Posterior cingulate gyrus (tissue), 11 donors: ENCODE measurements around the gene ZNF771.

Experiments used
- DNase-seq, 10 donors: peaks; one replicate each; pipeline versions ENCODE4 v3.0.0 to v3.0.0-alpha.2; 2020 to 2021; ENCODE audit warnings: mixed read lengths in 3 of 10
- intact Hi-C: fragments of 100-400 bp; cut with DNase I; formaldehyde crosslinking; loops from one replicate; pipeline ENCODE4 v1.15.1; 2023

The ZNF771 gene

DNA sequence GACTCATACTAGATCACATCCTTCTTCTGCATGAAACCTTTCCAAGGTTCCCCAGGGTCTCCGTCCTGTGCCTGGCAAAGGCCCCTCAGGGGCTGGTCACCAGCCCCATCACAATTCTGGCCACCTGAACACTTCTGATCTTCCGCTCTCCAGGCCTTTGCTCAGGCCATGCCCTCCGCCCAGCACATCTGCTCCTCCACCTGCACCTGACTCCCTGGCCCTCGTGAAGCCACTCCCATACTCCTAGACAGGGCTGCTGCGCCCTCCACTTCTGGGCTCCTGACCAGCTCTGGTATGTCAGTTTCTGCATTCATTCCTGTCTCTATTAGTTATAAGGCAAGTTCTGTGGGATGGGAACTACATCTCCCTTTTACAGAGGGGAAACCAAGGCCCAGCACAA, 34.7 kb upstream of the ZNF771 start:
- DNase-seq = peak in 2 of 10 donors; percentile 50 to 54
- intact Hi-C loops = no loop called here

DNA sequence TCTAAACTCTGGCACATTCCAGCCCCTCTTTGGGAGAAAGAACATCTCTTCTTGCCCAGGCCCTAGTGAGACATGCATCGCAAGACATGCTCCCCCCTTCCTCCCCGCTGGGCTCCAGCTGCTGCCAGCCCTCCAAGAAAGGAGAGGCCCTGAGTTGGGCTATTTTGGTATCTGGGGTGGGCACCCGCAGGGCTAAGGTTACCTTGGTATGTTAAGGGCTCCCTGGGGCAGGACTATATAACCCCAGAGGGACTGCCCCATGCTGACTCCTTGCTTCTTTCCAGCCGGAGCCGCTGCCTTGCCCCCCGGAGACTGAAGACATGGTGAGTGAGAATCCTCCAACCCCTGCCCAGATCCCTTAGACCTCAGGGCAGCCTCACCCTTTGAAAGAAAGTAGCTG, 32.9 kb upstream of the ZNF771 start, which contains the start of gene MYL11:
MYL11 (plus strand) TSS at position 265 of the 400 bp plus-strand sequence; CDS start at position 321, 56 bp downstream.
- DNase-seq = peak in 1 of 10 donors; percentile 54
- intact Hi-C loops = no loop called here

DNA sequence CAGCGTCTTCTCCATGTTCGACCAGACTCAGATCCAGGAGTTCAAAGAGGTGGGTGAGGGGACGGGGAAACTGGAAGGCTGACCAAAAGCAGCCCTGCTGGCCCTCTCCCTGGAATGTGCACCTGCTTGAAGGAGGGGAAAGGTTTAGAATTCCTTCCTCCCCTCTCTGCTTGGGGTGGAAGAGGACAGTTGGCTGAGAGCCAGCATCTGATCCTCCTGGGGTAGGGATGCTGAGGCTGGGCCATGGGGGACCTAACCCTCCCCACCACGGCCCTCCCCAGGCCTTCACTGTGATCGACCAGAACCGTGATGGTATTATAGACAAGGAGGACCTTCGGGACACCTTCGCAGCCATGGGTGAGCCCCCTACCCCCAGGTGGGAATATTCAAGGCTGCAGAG, 31.5 kb upstream of the ZNF771 start:
- no peak for DNase-seq

GRCh38 chr16:30376461-30376902, 30.9 kb upstream of the ZNF771 start:
- peak in 1 of 10 donors; percentile 58 for DNase-seq
- intact Hi-C loops = no loop called here

More for the DNA sequence above, 31.5 kb upstream of the ZNF771 start:
- intact Hi-C loops = no loop called here

GRCh38 chr16:30377050-30377811, 30.2 kb upstream of the ZNF771 start:
- intact Hi-C loops = no loop called here
- no peak for DNase-seq

DNA sequence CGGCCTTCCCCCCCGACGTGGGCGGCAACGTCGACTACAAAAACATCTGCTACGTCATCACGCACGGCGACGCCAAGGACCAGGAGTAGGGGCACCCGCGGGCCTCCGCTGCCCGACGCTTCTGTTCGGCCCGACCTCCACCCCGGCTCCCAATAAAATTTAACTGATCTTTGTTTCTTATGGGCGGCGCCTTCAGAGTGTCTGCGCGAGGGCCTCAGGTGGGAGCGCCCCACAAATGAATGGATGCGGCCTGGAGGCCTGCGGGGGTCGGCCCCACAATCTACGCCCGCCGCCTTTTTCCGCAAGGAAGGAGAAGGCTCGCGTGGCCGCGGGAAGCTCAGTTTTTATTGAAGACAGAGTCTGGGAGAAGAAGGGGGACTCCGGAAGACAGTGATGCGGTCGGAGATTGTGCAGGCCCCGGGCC, 29.6 kb upstream of the ZNF771 start:
- peak; percentile 87 to 99 (median 94) for DNase-seq
- intact Hi-C loops = loop anchor here (2.0 kb wide), 1 partner anchor 17 kb away; the partner anchor contains the start of gene ZNF48

DNA sequence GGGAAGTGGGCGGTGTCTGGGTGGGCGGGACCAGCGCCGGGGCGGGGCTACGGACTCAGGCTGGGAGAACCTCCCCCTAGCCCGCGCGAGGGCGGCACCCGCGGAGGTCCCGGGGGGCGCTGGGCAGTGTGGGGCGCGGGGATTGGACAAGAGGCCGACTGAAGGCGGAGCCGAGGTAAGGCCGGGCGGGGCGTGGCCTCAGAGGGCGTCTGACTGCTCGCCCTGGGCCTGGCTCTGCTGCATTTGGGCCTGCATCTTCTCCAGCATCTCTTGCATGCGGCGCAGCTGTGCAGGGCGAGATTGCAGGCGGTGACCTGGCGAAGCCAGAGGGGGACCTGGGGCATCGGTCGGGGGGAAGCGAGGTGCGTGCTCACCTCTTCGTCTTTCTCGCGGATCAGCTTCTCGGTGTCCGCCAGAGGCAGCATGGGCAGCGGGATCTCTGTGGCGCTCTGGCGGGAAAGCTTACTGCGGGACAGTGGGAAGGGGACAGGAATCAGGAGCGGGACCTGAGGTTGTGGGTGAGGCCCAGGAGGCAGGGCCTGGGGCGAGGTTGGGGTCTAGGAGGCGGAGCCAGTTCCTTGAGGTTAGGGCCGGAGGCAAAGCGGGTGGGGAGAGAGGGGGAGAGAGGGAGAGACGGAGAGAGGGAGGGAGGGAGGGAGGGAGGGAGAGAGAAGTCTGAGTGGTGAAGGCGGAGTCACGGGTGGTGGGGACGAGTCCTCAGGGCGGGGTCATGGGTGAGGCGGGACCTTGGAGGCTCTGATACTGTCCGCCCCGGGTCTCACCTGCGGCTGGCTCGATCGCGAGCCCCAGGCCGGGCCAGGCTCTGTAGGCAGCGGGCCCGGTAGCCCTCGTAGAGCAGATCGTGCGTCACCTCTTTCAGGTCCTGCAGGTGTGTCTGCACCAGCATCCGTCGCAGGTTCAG, 28.9 kb upstream of the ZNF771 start:
- intact Hi-C loops = loop anchor here (2.0 kb wide), 1 partner anchor 16 kb away; the partner anchor contains the start of gene ZNF48
- peak; percentile 99 to 100 (median 100) for DNase-seq

DNA sequence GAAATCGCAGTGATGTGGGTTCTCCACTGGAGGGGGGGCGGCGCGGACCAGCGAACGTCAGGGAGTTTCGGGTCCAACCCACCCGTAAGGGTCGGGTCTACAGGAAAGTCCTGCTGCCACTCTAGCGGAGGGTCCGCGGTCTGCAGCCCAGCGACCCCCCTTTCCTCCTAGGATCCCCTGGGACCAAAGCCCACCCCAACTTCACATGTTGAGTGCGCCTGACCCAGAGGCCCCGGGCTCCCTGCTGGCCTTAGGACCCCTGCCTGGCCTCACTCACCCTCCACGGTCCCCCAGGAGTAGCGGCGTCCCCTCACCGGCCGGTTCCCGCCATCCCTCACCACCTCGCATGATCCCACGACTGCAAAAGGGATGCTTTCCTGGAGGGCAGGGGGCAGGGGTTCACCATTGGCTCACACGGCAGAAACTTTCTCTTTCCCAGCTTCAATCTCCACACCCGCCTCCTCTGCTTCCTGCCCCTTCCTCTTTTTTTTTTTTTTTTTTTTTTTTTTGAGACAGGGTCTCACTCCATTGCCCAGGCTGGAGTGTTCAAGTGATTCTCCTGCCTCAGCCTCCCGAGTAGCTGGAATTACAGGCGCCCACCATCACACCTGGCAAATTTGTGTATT, 28.1 kb upstream of the ZNF771 start:
- intact Hi-C loops = loop anchor here (2.0 kb wide), 1 partner anchor 16 kb away; the partner anchor contains the start of gene ZNF48
- DNase-seq = no peak

GRCh38 chr16:30380072-30380802, 27.2 kb upstream of the ZNF771 start:
- DNase-seq = peak in 1 of 10 donors; percentile 4
- intact Hi-C loops = no loop called here

DNA sequence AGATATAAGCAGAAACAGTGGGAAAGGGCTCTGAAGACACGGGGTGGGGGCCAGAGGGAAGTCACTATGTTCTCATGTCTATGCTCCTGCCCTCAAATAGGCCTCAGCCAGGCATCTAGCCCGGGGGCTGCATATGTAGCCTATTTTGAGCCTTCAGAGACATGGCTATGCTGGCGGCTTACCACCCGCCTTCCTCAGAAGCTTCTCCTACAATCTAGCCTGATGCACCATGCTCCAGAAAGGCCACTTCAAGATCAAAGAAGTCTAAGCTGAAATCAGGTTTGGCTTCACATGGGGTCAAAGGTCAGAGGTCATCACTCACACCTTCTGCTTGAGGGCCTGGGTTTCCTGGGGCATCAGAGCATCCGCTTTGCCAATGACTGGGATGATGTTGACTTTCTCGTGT, 26.6 kb upstream of the ZNF771 start:
- peak in 1 of 10 donors; percentile 18 for DNase-seq
- intact Hi-C loops = no loop called here

GRCh38 chr16:30381291-30382041, 25.9 kb upstream of the ZNF771 start:
- intact Hi-C loops = no loop called here
- peak in 1 of 10 donors; percentile 25 for DNase-seq

- intact Hi-C loops = no loop called here
- peak in 1 of 10 donors; percentile 35 for DNase-seq
Observed at GRCh38 chr16:30382111-30382881, 25.1 kb upstream of the ZNF771 start, which contains the start of gene SEPTIN1. Gene SEPTIN1, minus strand, starts transcription at chr16:30382561. Its CDS starts 19 bp downstream, at chr16:30382542.

- intact Hi-C loops = no loop called here
- no peak for DNase-seq
Observed at GRCh38 chr16:30383521-30383920, 23.9 kb upstream of the ZNF771 start.

DNA sequence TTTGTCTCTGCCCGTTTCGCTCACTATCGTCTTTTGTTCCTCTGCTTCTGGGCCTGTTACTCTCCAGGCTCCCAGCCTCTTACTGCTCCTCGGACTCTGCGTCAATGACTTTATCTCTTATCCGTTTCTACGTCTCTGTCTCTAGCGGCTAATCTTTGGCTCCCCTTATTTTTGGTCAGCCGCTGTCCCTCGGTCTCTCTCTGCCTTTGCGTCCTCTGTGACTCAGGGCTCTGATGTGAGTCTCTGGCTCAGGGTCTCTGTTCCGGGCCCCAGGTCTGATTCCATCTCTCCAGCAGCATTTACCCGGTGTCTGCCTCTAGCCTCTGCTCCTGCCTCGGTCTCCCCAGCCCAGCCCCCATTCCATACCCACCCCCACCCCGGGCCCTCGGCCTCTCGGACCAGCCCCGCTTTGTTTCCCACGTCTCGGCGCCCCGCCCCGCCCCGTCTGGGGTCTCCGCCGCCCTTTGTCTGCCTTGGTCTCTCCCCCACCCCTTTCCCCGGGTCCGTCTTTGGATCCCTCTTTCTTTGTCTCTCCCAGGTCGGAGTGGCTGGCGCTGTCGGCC, 12.7 kb upstream of the ZNF771 start:
- intact Hi-C loops = loop anchor here (1.0 to 5.0 kb wide), 3 partner anchors 13 to 47 kb away; partner anchors contain the start of gene ZNF771
- no peak for DNase-seq

GRCh38 chr16:30395155-30395991, 12.0 kb upstream of the ZNF771 start, which contains the start of gene ZNF48:
Gene ZNF48, plus strand, starts transcription at chr16:30395420. Its CDS starts 375 bp downstream, at chr16:30395795.
- intact Hi-C loops = loop anchor here (1.0 to 5.0 kb wide), 3 partner anchors 12 to 48 kb away; partner anchors contain the start of gene ZNF771
- peak; percentile 74 to 99 (median 90) for DNase-seq

DNA sequence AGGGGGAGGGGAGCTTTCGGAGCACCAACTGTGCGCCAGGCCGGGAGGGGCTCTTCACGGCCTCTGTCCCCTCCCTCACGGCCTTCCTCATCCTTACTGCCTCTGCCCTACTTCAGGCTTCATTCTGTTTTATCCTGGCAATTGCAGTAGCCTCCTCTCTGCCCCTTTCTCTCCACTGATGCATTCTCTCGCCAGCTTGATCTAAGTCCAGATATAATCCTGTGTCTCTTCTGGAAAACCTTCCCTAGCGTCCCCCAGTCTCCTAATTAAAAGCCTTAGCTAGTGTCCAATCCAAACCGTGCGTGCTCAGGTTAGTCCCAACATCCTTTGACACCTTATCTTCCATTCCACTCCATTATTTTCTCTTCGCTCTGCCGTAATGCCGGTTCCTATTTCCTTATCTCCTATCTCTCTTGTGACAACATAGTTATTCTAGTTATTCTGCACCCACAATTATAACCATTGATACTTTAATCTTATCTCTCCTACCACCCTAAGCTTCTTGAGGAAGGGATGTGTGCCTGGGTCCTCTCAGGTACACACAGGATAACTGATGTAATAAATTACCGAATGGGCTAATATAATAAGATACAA, 11.3 kb upstream of the ZNF771 start:
- DNase-seq = no peak
- intact Hi-C loops = loop anchor here (1.0 to 5.0 kb wide), 3 partner anchors 11 to 49 kb away; partner anchors contain the start of gene ZNF771
